Central memory CD4-positive, alpha-beta T cell (primary cell): Measurements from ENCODE around the gene TAB3.
"Not testable (repeated sequence)": the region's sequence is repeated elsewhere in the genome, so short reads cannot be mapped to it uniquely, and the experiment has no call there.

Experiments
- DNase-seq: peaks from one replicate; pipeline ENCODE4 v3.0.0; 2022

TAB3 gene

GRCh38 chrX:30814978-30815377, 74.1 kb downstream of the TAB3 start:
- no peak for DNase-seq

GRCh38 chrX:30812326-30812725, 76.7 kb downstream of the TAB3 start:
- no peak for DNase-seq

GRCh38 chrX:30806187-30806728, 82.8 kb downstream of the TAB3 start:
- no peak for DNase-seq

GRCh38 chrX:30804462-30804861, 84.6 kb downstream of the TAB3 start:
- DNase-seq: no peak

- no peak for DNase-seq
These were observed 88.2 kb downstream of the TAB3 start for GRCh38 chrX:30800901-30801300.

GRCh38 chrX:30799327-30799726, 89.7 kb downstream of the TAB3 start:
- no peak for DNase-seq

GRCh38 chrX:30798810-30799209, 90.2 kb downstream of the TAB3 start:
- no peak for DNase-seq

GRCh38 chrX:30797301-30797700, 91.8 kb downstream of the TAB3 start:
- not testable (repeated sequence) for DNase-seq

- DNase-seq: no peak
These were observed 92.8 kb downstream of the TAB3 start for GRCh38 chrX:30795981-30796958.

GRCh38 chrX:30794497-30794896, 94.6 kb downstream of the TAB3 start:
- no peak for DNase-seq

GRCh38 chrX:30793767-30794103, 95.3 kb downstream of the TAB3 start:
- DNase-seq: no peak

GRCh38 chrX:30793075-30793766, 95.8 kb downstream of the TAB3 start:
- no peak for DNase-seq

- no peak for DNase-seq
These were observed 97.5 kb downstream of the TAB3 start for GRCh38 chrX:30791296-30792278.

- no peak for DNase-seq
These were observed 102.0 kb downstream of the TAB3 start for GRCh38 chrX:30787012-30787411.

GRCh38 chrX:30786374-30786773, 102.7 kb downstream of the TAB3 start:
- no peak for DNase-seq

GRCh38 chrX:30781711-30782444, 107.2 kb downstream of the TAB3 start:
- DNase-seq: no peak

GRCh38 chrX:30779453-30780030, 109.5 kb downstream of the TAB3 start:
- DNase-seq: no peak

- no peak for DNase-seq
These were observed 111.5 kb downstream of the TAB3 start for GRCh38 chrX:30777575-30777974.
